ENCODE results near the gene ARHGAP19.
"Not testable (repeated sequence)": the region's sequence is repeated elsewhere in the genome, so short reads cannot be mapped to it uniquely, and the experiment has no call there.

Gene ARHGAP19

DNA sequence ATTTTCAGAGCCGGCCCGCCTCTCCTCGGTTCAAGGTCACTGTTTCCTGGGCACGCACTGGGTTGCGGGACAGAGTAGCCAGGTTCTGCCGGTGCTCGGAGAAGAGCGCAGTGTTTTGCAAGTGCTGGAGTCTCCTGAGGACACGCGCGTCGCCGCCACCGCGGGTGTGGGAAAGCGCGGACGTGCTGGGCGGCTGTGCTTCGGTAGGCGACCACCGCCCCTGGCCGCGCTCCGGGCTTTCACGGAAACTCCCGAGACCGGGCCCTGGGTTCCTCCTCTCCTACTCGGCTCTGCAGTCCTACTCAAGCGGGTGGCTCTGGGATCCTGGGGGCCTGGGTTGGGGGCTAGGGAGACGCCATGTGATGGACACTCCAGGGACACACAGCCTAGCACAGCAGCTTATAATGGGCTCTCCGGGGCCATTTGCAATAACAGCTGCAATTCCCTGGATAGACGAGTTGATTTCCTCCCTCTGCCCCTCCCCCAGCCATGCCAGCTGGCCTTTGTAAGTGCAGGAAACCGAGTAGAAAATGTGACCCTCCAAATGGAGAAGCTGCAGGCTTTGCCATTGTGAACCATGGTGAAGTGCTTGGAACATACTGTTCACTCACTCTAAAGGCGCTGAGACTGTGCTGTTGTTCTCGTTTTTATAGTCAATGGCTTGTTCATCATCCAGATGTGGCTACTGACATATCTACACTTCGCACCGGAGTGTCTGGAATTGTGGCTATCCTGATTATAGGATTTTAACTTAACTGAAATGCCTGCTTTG is 28.8 kb upstream of the ARHGAP19 start:
- no peak for DNase-seq (ENCODE audit: low read depth)

DNA sequence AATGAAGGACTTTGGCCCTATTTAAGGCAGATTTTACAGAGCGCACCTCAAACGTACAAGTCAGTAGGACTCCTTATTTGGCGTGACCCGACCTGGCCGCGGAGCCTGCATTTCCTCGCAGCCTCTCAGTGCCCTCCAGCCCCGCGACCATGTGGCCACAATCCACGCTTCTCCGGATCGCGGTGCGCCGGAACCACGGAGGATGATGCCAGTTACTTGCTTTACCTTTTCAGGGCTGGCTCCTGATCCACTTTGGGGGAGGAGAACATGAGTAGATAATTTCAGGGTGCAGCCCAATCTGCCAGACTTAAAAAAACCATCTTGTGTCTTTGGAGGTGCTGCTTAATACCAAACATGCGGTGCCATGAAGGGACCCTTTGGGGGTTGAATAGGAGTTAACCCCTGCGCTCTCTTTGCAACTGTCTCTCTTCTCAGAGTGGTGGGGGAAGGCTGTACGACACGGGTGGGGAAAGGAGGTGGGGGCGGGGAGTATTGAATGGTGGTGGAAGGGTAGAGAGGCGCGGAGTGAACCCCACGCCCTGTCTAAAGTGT is 28.1 kb upstream of the ARHGAP19 start:
- DNase-seq (ENCODE audit: low read depth), result no peak

DNA sequence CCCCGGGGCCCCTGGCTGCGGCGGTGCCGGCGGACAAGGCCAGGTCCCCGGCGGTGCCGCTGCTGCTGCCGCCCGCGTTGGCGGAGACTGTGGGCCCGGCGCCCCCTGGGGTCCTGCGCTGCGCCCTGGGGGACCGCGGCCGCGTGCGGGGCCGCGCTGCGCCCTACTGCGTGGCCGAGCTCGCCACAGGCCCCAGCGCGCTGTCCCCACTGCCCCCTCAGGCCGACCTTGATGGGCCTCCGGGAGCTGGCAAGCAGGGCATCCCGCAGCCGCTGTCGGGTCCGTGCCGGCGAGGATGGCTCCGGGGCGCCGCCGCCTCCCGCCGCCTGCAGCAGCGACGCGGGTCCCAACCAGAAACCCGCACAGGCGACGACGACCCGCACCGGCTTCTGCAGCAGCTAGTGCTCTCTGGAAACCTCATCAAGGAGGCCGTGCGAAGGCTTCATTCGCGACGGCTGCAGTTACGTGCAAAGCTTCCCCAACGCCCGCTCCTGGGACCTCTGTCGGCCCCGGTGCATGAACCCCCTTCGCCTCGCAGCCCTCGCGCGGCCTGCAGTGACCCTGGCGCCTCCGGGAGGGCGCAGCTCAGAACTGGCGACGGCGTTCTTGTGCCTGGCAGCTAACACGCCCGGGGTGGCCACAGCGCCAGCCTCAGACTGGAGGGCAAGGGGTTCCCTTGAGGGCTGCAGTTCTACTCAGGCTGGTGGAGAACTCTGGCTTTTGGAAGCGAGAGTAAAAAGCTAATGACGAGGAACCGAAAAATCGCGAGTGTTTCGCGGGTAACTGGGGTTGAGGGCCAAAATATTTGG is 27.4 kb upstream of the ARHGAP19 start:
- DNase-seq (ENCODE audit: low read depth), result no peak

DNA sequence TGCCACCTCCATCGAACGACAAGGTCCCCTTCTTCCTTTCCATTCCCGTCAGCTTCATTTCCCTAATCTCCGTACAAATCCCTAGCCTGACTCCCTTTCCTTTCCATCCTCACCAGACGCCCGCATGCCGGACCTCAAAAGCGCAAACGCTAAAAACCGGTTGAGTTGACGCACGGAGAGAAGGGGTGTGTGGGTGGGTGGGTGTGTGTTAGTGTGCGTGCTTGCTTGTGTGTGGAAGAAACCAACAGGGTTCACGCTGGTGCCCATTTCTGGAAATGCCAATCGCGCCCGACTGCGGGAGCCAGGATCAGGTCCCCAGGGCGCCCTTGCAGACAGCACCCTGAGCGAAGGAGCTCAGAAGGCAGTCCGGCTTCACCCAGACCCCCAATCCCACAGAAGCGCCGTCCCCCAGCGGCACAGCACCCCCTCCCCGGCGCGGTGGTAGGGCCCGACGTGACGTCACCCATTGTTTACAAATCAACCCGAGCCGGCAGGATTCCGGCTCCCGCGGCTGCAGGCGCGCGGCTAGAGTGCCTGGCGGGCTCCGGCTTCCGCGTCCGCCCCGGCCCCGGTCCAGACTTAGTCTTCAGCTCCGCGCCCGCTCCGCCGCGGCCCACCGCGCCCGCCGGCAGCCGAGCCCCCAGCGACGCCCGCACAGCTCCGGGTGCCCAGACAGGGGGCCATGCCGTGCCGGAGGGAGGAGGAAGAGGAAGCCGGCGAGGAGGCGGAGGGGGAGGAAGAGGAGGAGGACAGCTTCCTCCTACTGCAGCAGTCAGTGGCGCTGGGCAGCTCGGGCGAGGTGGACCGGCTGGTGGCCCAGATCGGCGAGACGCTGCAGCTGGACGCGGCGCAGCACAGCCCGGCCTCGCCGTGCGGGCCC is 26.6 kb upstream of the ARHGAP19 start, which contains the start of gene FRAT1:
FRAT1 (plus strand) TSS at position 500 of the 880 bp plus-strand sequence; CDS start at position 683, 183 bp downstream.
- DNase-seq (ENCODE audit: low read depth), result peak; percentile 81

DNA sequence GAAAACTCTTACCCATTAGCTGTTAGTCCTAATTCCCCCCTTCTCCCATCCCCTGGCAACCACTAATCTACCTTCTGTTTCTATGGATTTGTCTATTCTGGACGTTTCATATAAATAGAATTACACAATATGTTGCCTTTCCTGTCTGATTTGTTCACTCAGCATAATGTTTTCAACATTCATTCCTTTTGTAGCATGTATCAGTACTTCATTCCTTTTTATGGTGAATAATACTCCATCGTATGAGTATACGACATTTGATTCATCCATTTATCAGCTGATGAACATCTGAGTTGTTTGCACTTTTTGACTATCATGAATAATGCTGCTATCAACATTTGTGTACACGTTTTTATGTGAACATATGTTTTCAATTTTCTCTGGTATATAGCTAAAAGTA is 22.2 kb upstream of the ARHGAP19 start:
- DNase-seq (ENCODE audit: low read depth), result no peak

DNA sequence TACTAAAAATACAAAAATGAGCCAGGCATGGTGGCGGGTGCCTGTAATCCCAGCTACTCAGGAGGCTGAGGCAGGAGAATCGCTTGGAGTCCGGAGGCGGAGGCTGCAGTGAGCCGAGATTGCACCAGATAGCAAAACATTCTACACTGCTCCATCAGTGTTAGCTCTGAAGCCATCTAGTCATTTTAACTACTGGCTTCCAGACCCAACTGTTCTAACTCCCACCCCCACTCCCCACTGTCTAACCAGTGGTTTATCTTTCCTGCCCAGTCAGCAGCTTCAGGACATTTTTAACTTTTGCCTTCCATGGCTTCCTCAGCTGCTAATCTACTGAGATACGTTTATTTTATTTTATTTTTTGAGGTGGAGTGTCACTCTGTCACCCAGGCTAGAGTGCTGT is 20.5 kb upstream of the ARHGAP19 start:
- DNase-seq (ENCODE audit: low read depth), result no peak

DNA sequence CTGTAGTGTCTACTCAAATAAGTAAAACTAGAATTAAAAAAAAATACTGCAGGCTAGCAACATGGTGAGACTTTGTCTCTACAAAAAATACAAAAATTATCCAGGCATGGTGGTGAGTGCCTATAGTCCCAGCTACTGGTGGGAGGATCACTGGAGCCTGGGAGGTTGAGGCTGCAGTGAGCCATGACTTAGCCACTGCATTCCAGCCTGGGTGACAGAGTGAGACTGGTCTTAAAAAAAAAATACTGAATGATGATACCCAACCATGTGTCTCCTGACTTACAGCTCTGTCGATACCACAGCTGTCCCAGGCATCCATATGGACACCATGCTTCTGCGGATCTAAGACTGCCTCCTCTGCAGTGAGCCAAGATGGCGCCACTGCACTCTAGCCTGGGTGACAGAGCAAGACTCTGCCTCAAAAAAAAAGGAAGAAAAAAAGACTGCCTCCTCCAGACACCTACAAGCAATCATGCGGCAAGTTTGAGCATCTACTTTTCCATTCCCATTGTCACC is 18.7 kb upstream of the ARHGAP19 start:
- no peak for DNase-seq (ENCODE audit: low read depth)

DNA sequence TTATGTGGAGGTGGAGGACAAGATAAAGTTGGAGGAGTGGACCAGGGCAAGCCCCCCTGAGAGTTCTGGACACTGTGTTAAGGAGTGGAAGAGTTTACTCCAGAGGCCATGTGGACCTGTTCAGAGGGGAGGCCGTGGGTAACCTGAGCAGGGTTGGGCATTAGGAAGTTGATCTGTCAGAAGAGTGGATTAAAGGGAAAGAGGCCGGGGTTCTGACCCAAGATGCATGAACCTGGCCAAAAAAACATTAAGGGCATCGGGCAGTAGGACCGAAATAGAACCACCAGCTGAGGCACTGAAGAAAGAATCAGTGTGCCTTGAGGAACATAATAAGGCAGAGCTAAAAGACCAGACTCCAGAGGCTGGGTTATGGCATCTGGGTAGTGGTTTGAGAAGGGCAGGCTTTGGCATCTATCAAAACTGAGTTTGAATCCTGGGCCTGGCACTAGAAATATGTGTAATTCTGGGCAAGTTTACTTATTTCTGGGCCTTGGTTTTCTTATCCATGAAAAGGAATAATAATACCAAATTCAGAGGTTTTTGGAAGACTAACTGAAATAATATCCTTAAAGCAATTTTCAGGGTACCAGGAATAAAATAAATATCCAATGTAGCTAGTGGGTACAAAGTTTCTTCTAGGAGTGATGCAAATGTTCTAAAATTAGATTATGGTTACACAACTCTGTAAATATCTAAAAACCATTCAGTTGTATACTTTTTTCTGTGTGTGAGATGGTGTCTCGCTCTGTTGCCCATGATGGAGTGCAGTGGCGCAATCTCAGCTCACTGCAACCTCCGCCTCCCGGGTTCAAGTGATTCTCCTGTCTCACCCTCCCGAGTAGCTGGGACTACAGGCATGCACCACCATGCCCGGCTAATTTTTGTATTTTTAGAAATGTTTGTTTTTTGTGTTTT is 15.7 kb upstream of the ARHGAP19 start:
- no peak for DNase-seq (ENCODE audit: low read depth)

DNA sequence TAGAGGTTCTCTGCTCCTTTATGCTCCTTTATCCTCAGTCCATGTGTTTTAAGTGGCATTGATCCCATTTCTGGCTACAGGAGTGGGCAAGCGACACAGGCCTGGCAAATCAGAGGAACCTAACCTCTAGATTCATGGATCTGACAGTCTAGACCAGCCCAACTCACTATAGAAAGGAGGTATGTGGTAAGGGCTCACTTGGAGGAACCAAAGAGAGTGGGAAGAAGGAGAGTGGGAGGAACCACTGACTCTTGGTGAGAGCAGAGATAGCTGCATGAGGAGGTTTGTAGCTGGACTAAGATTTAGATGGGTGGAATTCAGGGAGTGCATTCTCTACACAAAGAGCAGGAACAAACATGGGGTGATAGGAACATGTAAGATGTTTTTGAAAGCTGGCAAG is 15.0 kb upstream of the ARHGAP19 start:
- no peak for DNase-seq (ENCODE audit: low read depth)

DNA sequence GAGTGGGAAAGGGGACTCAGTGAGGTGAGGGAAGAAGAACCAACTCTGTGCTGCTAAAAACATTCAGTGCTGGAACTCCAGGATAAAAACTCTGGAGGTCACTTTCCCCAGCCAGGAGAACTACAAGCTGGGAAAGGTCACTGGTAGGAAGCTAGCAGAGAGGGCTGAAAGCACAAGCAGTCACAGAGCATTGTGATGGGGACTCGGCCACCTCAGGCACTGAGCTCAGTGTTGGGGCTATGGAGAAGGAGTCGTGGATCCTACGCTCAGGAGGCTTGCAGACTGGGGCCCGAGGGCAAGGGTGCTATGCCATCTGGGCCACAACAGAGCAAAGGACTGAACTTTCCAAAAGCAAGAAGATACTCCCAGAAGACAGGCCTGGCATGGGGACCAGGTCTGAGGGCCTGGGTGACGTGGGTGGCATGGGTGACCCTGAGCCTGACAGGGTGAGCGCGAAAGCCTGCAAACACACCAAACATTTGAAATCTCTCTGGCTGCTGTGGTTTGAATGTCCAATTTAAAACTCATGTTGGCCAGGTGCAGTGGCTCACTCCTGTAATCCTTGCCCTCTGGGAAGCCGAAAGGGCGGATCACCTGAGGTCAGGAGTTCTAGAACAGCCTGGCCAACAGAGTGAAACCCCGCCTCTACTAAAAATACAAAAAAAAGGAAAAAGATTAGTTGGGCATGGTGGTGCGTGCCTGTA is 9.8 kb upstream of the ARHGAP19 start:
- no peak for DNase-seq (ENCODE audit: low read depth)

DNA sequence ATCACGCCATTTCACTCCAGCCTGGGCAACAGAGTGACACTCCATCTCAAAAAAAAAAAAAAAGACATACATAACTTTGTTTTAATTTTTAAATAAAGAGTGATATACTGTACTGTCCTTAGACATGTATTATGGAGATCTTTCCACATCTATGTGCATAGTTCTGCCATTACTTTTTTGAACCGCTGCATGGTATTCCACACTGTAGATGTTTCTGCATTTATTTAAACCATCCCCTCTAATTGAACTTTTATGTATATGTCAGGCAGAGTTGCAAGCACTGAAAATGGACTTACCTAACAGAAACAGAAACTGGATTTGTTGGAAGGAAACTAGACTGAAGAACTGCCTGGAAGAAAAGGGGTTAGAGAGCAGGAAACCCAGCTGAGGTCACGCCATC is 8.5 kb upstream of the ARHGAP19 start:
- no peak for DNase-seq (ENCODE audit: low read depth)

DNA sequence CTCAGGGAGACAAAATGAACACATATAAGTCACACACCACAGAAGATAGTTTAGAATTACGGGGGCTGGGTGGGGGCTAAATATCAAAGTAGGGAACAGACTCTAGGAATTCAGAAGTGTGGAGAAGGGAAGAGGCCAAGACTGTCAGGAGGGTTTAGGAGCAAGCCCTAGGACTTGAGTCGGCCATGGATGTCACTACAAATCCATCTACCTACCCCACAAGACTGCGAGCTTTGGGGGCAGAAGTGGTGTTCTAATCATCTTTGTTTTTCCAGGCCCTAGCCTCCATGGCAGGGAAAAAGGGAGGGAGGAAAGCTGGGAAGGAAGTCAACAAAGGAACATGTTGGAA is 5.8 kb upstream of the ARHGAP19 start:
- DNase-seq (ENCODE audit: low read depth), result no peak

DNA sequence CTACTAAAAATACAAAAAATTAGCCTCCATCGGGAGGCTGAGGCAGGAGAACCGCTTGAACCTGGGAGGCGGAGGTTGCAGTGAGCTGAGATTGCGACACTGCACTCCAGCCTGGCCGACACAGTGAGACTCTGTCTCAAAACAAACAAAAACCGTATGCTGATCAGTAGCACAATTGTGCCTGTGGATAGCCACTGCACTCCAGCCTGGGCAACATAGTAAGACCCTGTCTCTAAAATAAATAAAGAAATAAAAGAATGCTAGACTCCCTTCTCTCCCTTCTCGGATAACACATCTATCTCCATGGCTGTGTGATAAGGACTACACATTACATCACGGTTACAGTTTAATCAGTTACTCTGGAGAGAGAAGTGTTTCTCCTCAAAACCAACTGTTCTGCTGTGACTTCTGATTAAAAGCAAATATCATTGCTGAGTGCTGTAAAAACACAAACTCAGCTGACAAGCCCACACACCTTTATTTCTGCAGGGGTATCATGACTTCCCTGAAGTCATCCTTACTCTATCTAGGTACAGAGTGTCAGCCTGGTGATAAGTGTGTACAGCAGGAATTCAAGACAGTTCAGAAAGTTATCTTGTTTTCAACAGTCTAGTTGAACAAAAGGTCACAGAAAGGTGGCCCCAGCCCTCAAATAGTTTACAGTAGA is 5.3 kb upstream of the ARHGAP19 start:
- no peak for DNase-seq (ENCODE audit: low read depth)

DNA sequence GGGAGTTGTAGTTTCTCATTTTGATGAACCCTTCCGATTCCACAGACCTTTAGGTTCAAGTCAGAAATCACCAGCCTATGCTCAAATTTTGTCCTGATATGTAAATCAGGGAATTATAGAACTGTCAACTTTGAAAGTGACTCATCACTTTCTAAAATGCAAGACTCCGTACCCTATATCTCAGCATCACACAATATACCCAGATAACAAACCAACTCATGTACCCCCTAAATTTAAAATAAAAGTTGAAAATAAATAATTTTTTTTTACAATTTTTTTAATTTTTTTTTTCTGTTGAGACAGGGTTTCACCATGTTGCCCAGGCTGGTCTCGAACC is 393 bp upstream of the ARHGAP19 start:
- no peak for DNase-seq (ENCODE audit: low read depth)

DNA sequence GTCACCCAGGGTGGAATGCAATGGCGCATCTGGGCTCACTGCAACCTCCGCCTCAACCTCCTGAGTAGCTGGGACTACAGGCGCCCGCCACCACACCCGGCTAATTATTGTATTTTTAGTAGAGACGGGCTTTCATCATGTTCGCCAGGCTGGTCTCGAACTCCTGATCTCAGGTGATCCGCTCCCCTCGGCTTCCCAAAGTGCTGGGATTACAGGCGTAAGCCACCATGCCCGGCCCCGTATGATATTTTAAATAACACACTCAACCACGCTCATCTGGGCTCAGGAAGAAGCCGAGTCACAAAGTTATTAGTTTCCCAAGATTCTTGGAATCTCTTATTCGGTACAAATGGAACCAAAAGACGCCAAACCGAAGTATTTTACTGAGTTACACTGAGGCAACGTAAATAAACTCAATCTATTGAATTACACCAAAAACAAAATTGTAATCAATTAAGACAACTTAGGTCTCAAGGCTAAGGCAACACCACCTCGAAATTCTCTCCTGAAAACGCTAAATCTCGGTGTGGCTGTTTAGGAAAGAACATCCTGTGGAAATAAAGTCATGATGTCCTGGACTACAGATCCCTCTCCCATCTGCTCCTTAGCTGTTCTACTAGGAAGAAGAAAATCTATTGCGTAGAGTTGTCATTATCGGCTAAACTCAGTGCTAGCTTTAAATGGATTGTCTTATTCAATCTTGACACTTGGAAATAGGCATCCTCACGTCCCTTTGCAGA is 910 bp downstream of the ARHGAP19 start:
- DNase-seq (ENCODE audit: low read depth), result no peak

DNA sequence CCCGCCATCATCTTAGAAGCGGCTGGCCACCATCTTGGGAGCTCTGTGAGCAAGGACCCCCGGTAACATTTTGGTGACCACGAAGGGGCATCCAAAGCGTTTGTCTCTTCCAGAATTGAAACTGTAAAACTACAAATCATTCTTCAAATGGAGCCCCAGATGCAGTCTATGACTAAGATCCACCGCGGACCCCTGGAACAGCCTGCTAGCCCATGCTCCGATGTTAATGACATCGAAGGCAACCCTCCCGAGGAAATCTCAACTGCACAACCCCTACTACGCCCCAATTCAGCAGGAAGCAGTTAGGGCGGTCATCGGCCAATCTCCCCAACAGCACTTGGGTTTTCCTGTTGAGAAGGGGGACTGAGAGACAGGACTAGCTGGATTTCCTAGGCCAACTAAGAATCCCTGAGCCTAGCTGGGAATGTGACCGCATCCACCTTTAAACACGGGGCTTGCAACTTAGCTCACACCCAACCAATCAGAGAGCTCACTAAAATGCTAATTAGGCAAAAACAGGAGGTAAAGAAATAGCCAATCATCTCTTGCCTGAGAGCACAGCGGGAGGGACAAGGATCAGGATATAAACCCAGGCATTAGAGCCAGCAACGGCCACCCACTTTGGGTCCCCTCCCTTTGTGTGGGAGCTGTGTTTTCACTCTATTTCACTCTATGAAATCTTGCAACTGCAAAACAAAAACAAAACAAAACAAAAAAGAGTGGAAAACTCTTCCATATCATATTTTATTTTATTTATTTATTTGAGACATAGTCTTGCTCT is 1.7 kb downstream of the ARHGAP19 start:
- not testable (repeated sequence) for DNase-seq (ENCODE audit: low read depth)

DNA sequence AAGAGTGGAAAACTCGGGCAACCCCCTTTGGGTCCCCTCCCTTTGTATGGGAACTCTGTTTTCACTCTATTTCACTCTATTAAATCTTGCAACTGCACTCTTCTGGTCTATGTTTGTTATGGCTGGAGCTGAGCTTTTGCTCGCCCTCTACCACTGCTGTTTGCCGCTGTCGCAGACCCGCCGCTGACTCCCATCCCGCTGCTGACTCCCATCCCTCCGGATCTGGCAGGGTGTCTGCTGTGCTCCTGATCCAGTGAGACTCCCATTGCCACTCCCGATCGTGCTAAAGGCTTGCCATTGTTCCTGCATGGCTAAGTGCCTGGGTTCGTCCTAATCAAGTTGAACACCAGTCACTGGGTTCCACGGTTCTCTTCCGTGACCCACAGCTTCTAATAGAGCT is 2.4 kb downstream of the ARHGAP19 start:
- not testable (repeated sequence) for DNase-seq (ENCODE audit: low read depth)

DNA sequence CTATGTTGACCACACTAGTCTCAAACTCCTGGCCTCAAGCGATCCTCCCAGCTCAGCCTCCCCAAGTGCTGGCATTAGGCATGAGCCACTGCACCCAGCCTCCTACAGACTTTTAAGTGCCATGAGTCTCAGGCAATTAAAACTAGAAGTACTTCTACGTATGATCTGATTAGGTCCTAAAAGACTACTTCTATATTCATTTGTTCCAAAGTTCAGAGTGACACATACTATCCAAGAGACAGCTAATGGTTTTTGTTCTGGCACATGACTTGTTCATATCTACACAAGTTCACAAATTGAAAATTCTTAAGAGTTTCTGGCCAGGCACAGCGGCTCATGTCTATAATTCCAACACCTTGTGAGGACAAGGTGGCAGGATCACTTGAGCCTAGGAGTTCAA is 11.7 kb downstream of the ARHGAP19 start:
- DNase-seq (ENCODE audit: low read depth), result no peak

Data from stimulated activated CD4-positive, alpha-beta T cell treated with anti-CD3 and anti-CD28 coated beads, Interleukin-2, amount 100 ng/mL, for 4 hours (primary cell).